GM23338 (cell line): ENCODE data around the gene VDAC1. TPM values are rescaled to one million over a fixed set of nuclear protein-coding genes. Genes with fewer than 3 reads are reported as not detected.

Experiments
- ATAC-seq: fragments of 200-7000 bp; cut with Tn5 transposase; 3 replicates; pipeline ENCODE4 v1.9.1; 2020
- DNase-seq: peaks from one replicate; pipeline ENCODE4 v3.0.0-alpha.2; 2015; ENCODE audit warnings: low spot score
- H2AFZ ChIP-seq: fragments of 200-600 bp; sonication (generic); 2 replicates; pipeline ENCODE4 v1.8.0; 2016; ENCODE audit warnings: antibody characterized with exemption, mild to moderate bottlenecking, moderate library complexity
- H3F3A ChIP-seq: fragments of 200-600 bp; sonication (generic); replicated peaks from 2 replicates; pipeline ENCODE4 v1.8.0; 2017; ENCODE audit warnings: antibody characterized with exemption, mixed run types, low read depth
- H3K27ac ChIP-seq: fragments of 200-600 bp; sonication (generic); 2 replicates; pipeline ENCODE4 v1.6.1; 2016; ENCODE audit warnings: low read depth
- H3K27me3 ChIP-seq: fragments of 200-600 bp; sonication (generic); 2 replicates; pipeline ENCODE4 v1.8.0; 2016; ENCODE audit warnings: mild to moderate bottlenecking, mixed run types, moderate library complexity; ENCODE audit not compliant: insufficient read depth
- H3K36me3 ChIP-seq: fragments of 200-600 bp; sonication (generic); 2 replicates; pipeline ENCODE4 v1.8.0; 2016; ENCODE audit warnings: mild to moderate bottlenecking; ENCODE audit not compliant: insufficient read depth
- H3K4me1 ChIP-seq: fragments of 200-600 bp; sonication (generic); 2 replicates; pipeline ENCODE4 v1.8.0; 2016; ENCODE audit warnings: mild to moderate bottlenecking, moderate library complexity; ENCODE audit not compliant: insufficient read depth
- H3K4me2 ChIP-seq: fragments of 200-600 bp; sonication (generic); 2 replicates; pipeline ENCODE4 v1.7.1; 2017; ENCODE audit warnings: mixed run types
- H3K4me3 ChIP-seq: fragments of 200-600 bp; sonication (generic); 2 replicates; pipeline ENCODE4 v1.6.1; 2016; ENCODE audit warnings: mixed run types
- H3K79me2 ChIP-seq: fragments of 200-600 bp; sonication (generic); replicated peaks from 2 replicates; pipeline ENCODE4 v1.8.0; 2017; ENCODE audit warnings: mild to moderate bottlenecking; ENCODE audit not compliant: insufficient read depth
- H3K9me2 ChIP-seq: fragments of 200-600 bp; sonication (generic); 2 replicates; pipeline ENCODE4 v1.8.0; 2017; ENCODE audit not compliant: insufficient read depth
- H4K20me1 ChIP-seq: fragments of 200-600 bp; sonication (generic); replicated peaks from 2 replicates; pipeline ENCODE4 v1.8.0; 2017; ENCODE audit warnings: mild to moderate bottlenecking; ENCODE audit not compliant: insufficient read depth
- H3K27ac Mint-ChIP-seq: 2 replicates; pipeline ENCODE4 v1.8.0; 2020; ENCODE audit warnings: inconsistent platforms, mild to moderate bottlenecking, moderate library complexity, mixed read lengths
- H3K27me3 Mint-ChIP-seq: 3 replicates; pipeline ENCODE4 v1.8.0; 2022; ENCODE audit warnings: low read depth, mild to moderate bottlenecking, moderate library complexity, mixed read lengths, inconsistent platforms; ENCODE audit not compliant: insufficient read depth, poor library complexity
- H3K36me3 Mint-ChIP-seq: 3 replicates; pipeline ENCODE4 v1.8.0; 2021; ENCODE audit warnings: low read depth, mild to moderate bottlenecking, inconsistent platforms, moderate library complexity, mixed read lengths
- H3K4me1 Mint-ChIP-seq: 3 replicates; pipeline ENCODE4 v1.8.0; 2020; ENCODE audit warnings: mild to moderate bottlenecking, inconsistent platforms, mixed read lengths
- H3K4me3 Mint-ChIP-seq: 3 replicates; pipeline ENCODE4 v1.8.0; 2021; ENCODE audit warnings: moderate library complexity, mild to moderate bottlenecking, inconsistent platforms, mixed read lengths
- H3K9me3 Mint-ChIP-seq: 3 replicates; pipeline ENCODE4 v1.8.0; 2020; ENCODE audit warnings: moderate library complexity, mild to moderate bottlenecking, inconsistent platforms, mixed read lengths
- CREB1 ChIP-seq: fragments of 250-450 bp; sonication (Bioruptor Pico); IDR thresholded peaks from 2 replicates; pipeline ENCODE4 v1.5.0; 2020; ENCODE audit warnings: low read depth, mild to moderate bottlenecking, moderate library complexity
- EZH2 ChIP-seq: fragments of 200-600 bp; sonication (generic); IDR thresholded peaks from one replicate; pipeline ENCODE4 v1.8.0; 2017; ENCODE audit warnings: antibody characterized with exemption, mild to moderate bottlenecking, low read depth; ENCODE audit not compliant: unreplicated experiment
- EZH2phosphoT487 ChIP-seq: fragments of 200-600 bp; sonication (generic); IDR thresholded peaks from one replicate; pipeline ENCODE4 v1.8.1; 2018; ENCODE audit warnings: antibody characterized with exemption; ENCODE audit not compliant: unreplicated experiment
- JUNB ChIP-seq: IDR thresholded peaks from one replicate; pipeline ENCODE4 v1.6.1; 2016; ENCODE audit warnings: antibody characterized with exemption; ENCODE audit not compliant: unreplicated experiment
- NANOG ChIP-seq: IDR thresholded peaks from 2 replicates; pipeline ENCODE4 v1.6.1; 2016; ENCODE audit warnings: antibody characterized with exemption, borderline replicate concordance
- POLR2AphosphoS5 ChIP-seq: IDR thresholded peaks from 2 replicates; pipeline ENCODE4 v1.6.1; 2016; ENCODE audit warnings: antibody characterized with exemption, low read depth
- STAT1 ChIP-seq: IDR thresholded peaks from one replicate; pipeline ENCODE4 v1.6.1; 2016; ENCODE audit warnings: antibody characterized with exemption; ENCODE audit not compliant: unreplicated experiment
- ZNF114 ChIP-seq: fragments of 250-450 bp; sonication (Bioruptor Pico); IDR thresholded peaks from 2 replicates; pipeline ENCODE4 v1.5.0; 2020; ENCODE audit warnings: mild to moderate bottlenecking, moderate library complexity
- ZNF331 ChIP-seq: fragments of 250-450 bp; sonication (Bioruptor Pico); IDR thresholded peaks from 2 replicates; pipeline ENCODE4 v1.5.0; 2020; ENCODE audit warnings: low read depth, mild to moderate bottlenecking, moderate library complexity
- polyA plus RNA-seq: library from polyadenylated mRNA; unstranded; fragments of >200 nt; fragmentation: Nextera tagmentation; extraction: Ambion mirVana; gene quantifications from 2 replicates; pipeline ENCODE4 v1.2.1, GENCODE V29; 2016
- total RNA-seq: library from RNA; depleted of rRNA; stranded (reverse); fragments of >200 nt; shearing (Covaris generic); gene quantifications from 2 replicates; pipeline ENCODE4 v1.2.3, GENCODE V29; 2014
- TF ChIP-seq, protein P1 (sequence below): IDR thresholded peaks from one replicate; pipeline ENCODE4 v1.6.1; 2018; ENCODE audit warnings: antibody characterized with exemption; ENCODE audit not compliant: unreplicated experiment
- TF ChIP-seq, protein P2 (sequence below): IDR thresholded peaks from 2 replicates; pipeline ENCODE4 v1.6.1; 2016; ENCODE audit warnings: antibody characterized with exemption
- TF ChIP-seq, protein P3 (sequence below), 2 experiments: fragments of 200-600 bp in 1 of 2; sonication (generic) in 1 of 2; conservative IDR thresholded peaks; 2 replicates each; pipeline versions ENCODE4 v1.5.1 to v1.6.1; 2016 to 2017; ENCODE audit warnings: antibody characterized with exemption in 2 of 2, low read depth in 2 of 2, mild to moderate bottlenecking in 2 of 2, moderate library complexity in 1 of 2
- TF ChIP-seq, protein P4 (sequence below): fragments of 250-450 bp; sonication (Bioruptor Pico); IDR thresholded peaks from 2 replicates; pipeline ENCODE4 v1.5.0; 2020; ENCODE audit warnings: mild to moderate bottlenecking, moderate library complexity

The VDAC1 gene
- total and polyA plus RNA-seq, 2 experiments from 2014 or later: 300 to 329 TPM

DNA sequence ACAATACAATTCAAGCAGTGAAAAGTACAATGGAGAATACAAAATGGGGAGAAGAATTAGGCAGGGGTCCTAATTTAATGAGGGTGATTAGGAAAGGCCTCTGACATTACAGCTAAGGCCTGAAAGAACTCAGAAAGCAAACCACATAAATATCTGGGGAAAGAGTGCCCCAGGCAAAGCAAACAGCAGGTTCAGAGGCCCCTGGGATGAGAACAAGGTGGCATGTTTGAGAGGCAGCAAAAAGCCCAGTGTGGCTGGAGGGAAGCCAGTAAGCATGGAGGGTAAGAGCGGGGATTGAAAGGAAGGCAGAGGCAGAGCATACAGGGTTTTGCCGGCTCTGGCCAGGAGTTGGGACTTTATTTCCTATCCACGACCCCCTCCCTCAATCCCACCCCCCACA is 33.4 kb upstream of the VDAC1 start:
- Histone ChIP-seq H3K27ac (no peak overlapping the region), H3K79me2 (no peaks in the 10 kb centered on the region), H3K27me3 (no peaks in the 10 kb centered on the region), H3K9me2 (no peaks in the 10 kb centered on the region), H2AFZ (no peak overlapping the region), H3K4me3 (no peak overlapping the region), H3K36me3 (no peaks in the 10 kb centered on the region), H3F3A (no peaks in the 10 kb centered on the region), H3K4me1 (no peaks in the 10 kb centered on the region), H3K4me2 (no peak overlapping the region), H4K20me1 (no peaks in the 10 kb centered on the region)
- DNase-seq (no peak), ATAC-seq (peak; percentile 13; the same call in 2 of the 3 replicates)
- Mint-ChIP-seq H3K9me3 (peaks cover 2% of the 10 kb centered on the region; the same call in 2 of the 3 replicates), H3K27me3 (peaks cover 6% of the 10 kb centered on the region), H3K4me1 (no peaks in the 10 kb centered on the region; the same call in 2 of the 3 replicates), H3K27ac (no peak overlapping the region), H3K36me3 (no peaks in the 10 kb centered on the region), H3K4me3 (no peak overlapping the region)
- TF ChIP-seq EZH2 (no peak), ZNF114 (CRISPR knock-in tag) (no peak), STAT1 (no peak), ZNF331 (CRISPR knock-in tag) (no peak), NANOG (no peak), POLR2AphosphoS5 (no peak), CREB1 (CRISPR knock-in tag) (no peak), EZH2phosphoT487 (no peak), JUNB (no peak)
- TF ChIP-seq, protein P1, sequence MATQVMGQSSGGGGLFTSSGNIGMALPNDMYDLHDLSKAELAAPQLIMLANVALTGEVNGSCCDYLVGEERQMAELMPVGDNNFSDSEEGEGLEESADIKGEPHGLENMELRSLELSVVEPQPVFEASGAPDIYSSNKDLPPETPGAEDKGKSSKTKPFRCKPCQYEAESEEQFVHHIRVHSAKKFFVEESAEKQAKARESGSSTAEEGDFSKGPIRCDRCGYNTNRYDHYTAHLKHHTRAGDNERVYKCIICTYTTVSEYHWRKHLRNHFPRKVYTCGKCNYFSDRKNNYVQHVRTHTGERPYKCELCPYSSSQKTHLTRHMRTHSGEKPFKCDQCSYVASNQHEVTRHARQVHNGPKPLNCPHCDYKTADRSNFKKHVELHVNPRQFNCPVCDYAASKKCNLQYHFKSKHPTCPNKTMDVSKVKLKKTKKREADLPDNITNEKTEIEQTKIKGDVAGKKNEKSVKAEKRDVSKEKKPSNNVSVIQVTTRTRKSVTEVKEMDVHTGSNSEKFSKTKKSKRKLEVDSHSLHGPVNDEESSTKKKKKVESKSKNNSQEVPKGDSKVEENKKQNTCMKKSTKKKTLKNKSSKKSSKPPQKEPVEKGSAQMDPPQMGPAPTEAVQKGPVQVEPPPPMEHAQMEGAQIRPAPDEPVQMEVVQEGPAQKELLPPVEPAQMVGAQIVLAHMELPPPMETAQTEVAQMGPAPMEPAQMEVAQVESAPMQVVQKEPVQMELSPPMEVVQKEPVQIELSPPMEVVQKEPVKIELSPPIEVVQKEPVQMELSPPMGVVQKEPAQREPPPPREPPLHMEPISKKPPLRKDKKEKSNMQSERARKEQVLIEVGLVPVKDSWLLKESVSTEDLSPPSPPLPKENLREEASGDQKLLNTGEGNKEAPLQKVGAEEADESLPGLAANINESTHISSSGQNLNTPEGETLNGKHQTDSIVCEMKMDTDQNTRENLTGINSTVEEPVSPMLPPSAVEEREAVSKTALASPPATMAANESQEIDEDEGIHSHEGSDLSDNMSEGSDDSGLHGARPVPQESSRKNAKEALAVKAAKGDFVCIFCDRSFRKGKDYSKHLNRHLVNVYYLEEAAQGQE: no peak
- TF ChIP-seq, protein P2, sequence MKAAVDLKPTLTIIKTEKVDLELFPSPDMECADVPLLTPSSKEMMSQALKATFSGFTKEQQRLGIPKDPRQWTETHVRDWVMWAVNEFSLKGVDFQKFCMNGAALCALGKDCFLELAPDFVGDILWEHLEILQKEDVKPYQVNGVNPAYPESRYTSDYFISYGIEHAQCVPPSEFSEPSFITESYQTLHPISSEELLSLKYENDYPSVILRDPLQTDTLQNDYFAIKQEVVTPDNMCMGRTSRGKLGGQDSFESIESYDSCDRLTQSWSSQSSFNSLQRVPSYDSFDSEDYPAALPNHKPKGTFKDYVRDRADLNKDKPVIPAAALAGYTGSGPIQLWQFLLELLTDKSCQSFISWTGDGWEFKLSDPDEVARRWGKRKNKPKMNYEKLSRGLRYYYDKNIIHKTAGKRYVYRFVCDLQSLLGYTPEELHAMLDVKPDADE: no peak
- TF ChIP-seq, protein P3, sequence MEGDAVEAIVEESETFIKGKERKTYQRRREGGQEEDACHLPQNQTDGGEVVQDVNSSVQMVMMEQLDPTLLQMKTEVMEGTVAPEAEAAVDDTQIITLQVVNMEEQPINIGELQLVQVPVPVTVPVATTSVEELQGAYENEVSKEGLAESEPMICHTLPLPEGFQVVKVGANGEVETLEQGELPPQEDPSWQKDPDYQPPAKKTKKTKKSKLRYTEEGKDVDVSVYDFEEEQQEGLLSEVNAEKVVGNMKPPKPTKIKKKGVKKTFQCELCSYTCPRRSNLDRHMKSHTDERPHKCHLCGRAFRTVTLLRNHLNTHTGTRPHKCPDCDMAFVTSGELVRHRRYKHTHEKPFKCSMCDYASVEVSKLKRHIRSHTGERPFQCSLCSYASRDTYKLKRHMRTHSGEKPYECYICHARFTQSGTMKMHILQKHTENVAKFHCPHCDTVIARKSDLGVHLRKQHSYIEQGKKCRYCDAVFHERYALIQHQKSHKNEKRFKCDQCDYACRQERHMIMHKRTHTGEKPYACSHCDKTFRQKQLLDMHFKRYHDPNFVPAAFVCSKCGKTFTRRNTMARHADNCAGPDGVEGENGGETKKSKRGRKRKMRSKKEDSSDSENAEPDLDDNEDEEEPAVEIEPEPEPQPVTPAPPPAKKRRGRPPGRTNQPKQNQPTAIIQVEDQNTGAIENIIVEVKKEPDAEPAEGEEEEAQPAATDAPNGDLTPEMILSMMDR (conservative IDR thresholded peaks at IDR 0.05; ENCODE audit: low read depth in 2 of 2): no peak
- TF ChIP-seq, protein P4, sequence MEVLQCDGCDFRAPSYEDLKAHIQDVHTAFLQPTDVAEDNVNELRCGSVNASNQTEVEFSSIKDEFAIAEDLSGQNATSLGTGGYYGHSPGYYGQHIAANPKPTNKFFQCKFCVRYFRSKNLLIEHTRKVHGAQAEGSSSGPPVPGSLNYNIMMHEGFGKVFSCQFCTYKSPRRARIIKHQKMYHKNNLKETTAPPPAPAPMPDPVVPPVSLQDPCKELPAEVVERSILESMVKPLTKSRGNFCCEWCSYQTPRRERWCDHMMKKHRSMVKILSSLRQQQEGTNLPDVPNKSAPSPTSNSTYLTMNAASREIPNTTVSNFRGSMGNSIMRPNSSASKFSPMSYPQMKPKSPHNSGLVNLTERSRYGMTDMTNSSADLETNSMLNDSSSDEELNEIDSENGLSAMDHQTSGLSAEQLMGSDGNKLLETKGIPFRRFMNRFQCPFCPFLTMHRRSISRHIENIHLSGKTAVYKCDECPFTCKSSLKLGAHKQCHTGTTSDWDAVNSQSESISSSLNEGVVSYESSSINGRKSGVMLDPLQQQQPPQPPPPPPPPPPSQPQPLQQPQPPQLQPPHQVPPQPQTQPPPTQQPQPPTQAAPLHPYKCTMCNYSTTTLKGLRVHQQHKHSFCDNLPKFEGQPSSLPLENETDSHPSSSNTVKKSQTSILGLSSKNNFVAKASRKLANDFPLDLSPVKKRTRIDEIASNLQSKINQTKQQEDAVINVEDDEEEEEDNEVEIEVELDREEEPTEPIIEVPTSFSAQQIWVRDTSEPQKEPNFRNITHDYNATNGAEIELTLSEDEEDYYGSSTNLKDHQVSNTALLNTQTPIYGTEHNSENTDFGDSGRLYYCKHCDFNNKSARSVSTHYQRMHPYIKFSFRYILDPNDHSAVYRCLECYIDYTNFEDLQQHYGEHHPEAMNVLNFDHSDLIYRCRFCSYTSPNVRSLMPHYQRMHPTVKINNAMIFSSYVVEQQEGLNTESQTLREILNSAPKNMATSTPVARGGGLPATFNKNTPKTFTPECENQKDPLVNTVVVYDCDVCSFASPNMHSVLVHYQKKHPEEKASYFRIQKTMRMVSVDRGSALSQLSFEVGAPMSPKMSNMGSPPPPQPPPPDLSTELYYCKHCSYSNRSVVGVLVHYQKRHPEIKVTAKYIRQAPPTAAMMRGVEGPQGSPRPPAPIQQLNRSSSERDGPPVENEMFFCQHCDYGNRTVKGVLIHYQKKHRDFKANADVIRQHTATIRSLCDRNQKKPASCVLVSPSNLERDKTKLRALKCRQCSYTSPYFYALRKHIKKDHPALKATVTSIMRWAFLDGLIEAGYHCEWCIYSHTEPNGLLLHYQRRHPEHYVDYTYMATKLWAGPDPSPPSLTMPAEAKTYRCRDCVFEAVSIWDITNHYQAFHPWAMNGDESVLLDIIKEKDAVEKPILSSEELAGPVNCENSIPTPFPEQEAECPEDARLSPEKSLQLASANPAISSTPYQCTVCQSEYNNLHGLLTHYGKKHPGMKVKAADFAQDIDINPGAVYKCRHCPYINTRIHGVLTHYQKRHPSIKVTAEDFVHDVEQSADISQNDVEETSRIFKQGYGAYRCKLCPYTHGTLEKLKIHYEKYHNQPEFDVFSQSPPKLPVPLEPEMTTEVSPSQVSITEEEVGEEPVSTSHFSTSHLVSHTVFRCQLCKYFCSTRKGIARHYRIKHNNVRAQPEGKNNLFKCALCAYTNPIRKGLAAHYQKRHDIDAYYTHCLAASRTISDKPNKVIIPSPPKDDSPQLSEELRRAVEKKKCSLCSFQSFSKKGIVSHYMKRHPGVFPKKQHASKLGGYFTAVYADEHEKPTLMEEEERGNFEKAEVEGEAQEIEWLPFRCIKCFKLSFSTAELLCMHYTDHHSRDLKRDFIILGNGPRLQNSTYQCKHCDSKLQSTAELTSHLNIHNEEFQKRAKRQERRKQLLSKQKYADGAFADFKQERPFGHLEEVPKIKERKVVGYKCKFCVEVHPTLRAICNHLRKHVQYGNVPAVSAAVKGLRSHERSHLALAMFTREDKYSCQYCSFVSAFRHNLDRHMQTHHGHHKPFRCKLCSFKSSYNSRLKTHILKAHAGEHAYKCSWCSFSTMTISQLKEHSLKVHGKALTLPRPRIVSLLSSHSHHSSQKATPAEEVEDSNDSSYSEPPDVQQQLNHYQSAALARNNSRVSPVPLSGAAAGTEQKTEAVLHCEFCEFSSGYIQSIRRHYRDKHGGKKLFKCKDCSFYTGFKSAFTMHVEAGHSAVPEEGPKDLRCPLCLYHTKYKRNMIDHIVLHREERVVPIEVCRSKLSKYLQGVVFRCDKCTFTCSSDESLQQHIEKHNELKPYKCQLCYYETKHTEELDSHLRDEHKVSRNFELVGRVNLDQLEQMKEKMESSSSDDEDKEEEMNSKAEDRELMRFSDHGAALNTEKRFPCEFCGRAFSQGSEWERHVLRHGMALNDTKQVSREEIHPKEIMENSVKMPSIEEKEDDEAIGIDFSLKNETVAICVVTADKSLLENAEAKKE (CRISPR knock-in tag): no peak
